HEK293T (cell line): ENCODE results near the gene SCAI.

Experiments used
- ELF4 ChIP-seq: fragments of 450-650 bp; IDR thresholded peaks from 2 replicates; pipeline ENCODE4 v1.6.1; 2017; ENCODE audit warnings: antibody characterized with exemption
- SP1 ChIP-seq: fragments of 450-650 bp; IDR thresholded peaks from 2 replicates; pipeline ENCODE4 v1.6.1; 2017
- SUZ12 ChIP-seq: fragments of 450-650 bp; IDR thresholded peaks from 2 replicates; pipeline ENCODE4 v1.6.1; 2016; ENCODE audit warnings: mild to moderate bottlenecking
- TARDBP ChIP-seq: fragments of 450-650 bp; IDR thresholded peaks from 2 replicates; pipeline ENCODE4 v1.6.1; 2016

- TF ChIP-seq SP1 (no peak), ELF4 (no peak), TARDBP (no peak), SUZ12 (no peak)
Observed at GRCh38 chr9:125134976-125135375, 8.4 kb downstream of the SCAI start.
